ENCODE data around the gene ATP6V0A1. TPM values are rescaled to one million over a fixed set of nuclear protein-coding genes. Genes with fewer than 3 reads are reported as not detected.

Gene ATP6V0A1
- total RNA-seq, 1 experiment from 2014 or later, result 55.2 TPM

GRCh38 chr17:42493319-42493718 is 34.6 kb downstream of the ATP6V0A1 start:
- no peaks in the 10 kb centered on the region for H3K27me3 Mint-ChIP-seq (ENCODE audit: low read depth)
- no peak for TF ChIP-seq PRRX2 (CRISPR knock-in tag; IDR thresholded peaks at IDR 0.05)
- no peak for TF ChIP-seq OVOL2 (CRISPR knock-in tag; IDR thresholded peaks at IDR 0.05; ENCODE audit: borderline replicate concordance)
- no peak for TF ChIP-seq PREB (CRISPR knock-in tag; IDR thresholded peaks at IDR 0.05; ENCODE audit: borderline replicate concordance)
- CTCF ChIA-PET, result interaction anchor here (0.8 to 1.0 kb wide), 3 partner anchors 24 to 271 kb away, joined by 3 to 4 read pairs (median 3); no protein-coding TSS in a partner anchor

GRCh38 chr17:42494673-42495072 is 36.0 kb downstream of the ATP6V0A1 start:
- no peak for DNase-seq (ENCODE audit: low spot score)
- ATAC-seq, result no peak
- Mint-ChIP-seq H3K27me3 (ENCODE audit: low read depth) (no peaks in the 10 kb centered on the region), H3K36me3 (peaks cover 39% of the 10 kb centered on the region), H3K27ac (no peak overlapping the region), H3K4me1 (no peaks in the 10 kb centered on the region), H3K9me3 (no peaks in the 10 kb centered on the region), H3K4me3 (no peak overlapping the region)
- no peak for TF ChIP-seq USF1 (CRISPR knock-in tag; IDR thresholded peaks at IDR 0.05)
- TF ChIP-seq USF2 (CRISPR knock-in tag; IDR thresholded peaks at IDR 0.05), result no peak
- no peak for TF ChIP-seq ZNF219 (CRISPR knock-in tag; IDR thresholded peaks at IDR 0.05; ENCODE audit: borderline replicate concordance)
- TF ChIP-seq SOX15 (CRISPR knock-in tag; IDR thresholded peaks at IDR 0.05), result no peak
- TF ChIP-seq ESRRA (CRISPR knock-in tag; IDR thresholded peaks at IDR 0.05; ENCODE audit: borderline replicate concordance), result no peak
- TF ChIP-seq GTF2I (CRISPR knock-in tag; conservative IDR thresholded peaks at IDR 0.05), result no peak
- no peak for TF ChIP-seq MLX (CRISPR knock-in tag; IDR thresholded peaks at IDR 0.05)
- POLR2A ChIA-PET, result interaction anchor here (0.6 kb wide), 1 partner anchor 134 kb away, joined by 3 read pairs; no protein-coding TSS in a partner anchor
- CTCF ChIA-PET, result interaction anchor here (0.9 kb wide), 1 partner anchor 23 kb away, joined by 3 read pairs; no protein-coding TSS in a partner anchor

More at GRCh38 chr17:42493319-42493718, 34.6 kb downstream of the ATP6V0A1 start:
- Mint-ChIP-seq H3K4me3 (no peak overlapping the region), H3K36me3 (peaks cover 42% of the 10 kb centered on the region), H3K4me1 (no peaks in the 10 kb centered on the region), H3K27ac (0 out of 2 replicates have a peak overlapping the region, but pooled peaks have one; percentile 41), H3K9me3 (no peaks in the 10 kb centered on the region)
- no peak for ATAC-seq
- no peak for DNase-seq (ENCODE audit: low spot score)
- POLR2A ChIA-PET, result no interaction called here

- Mint-ChIP-seq H3K36me3 (peaks cover 53% of the 10 kb centered on the region), H3K9me3 (no peaks in the 10 kb centered on the region), H3K4me3 (no peak overlapping the region), H3K27me3 (ENCODE audit: low read depth) (no peaks in the 10 kb centered on the region), H3K4me1 (no peaks in the 10 kb centered on the region), H3K27ac (no peak overlapping the region)
- DNase-seq (ENCODE audit: low spot score) (no peak), ATAC-seq (no peak)
- POLR2A ChIA-PET, result no interaction called here
- CTCF ChIA-PET, result no interaction called here
- TF ChIP-seq ZNF263 (CRISPR knock-in tag; IDR thresholded peaks at IDR 0.05; ENCODE audit: low read depth), result no peak
- no peak for TF ChIP-seq FOXK1 (CRISPR knock-in tag; IDR thresholded peaks at IDR 0.05)
- no peak for TF ChIP-seq ZNF532 (CRISPR knock-in tag; IDR thresholded peaks at IDR 0.05; ENCODE audit: borderline replicate concordance)
- TF ChIP-seq STAT6 (CRISPR knock-in tag; conservative IDR thresholded peaks at IDR 0.05; ENCODE audit: low read depth), result no peak
- no peak for TF ChIP-seq ZNF425 (CRISPR knock-in tag; conservative IDR thresholded peaks at IDR 0.05)
- TF ChIP-seq E2F1 (CRISPR knock-in tag; IDR thresholded peaks at IDR 0.05), result no peak
- TF ChIP-seq PRRX2 (CRISPR knock-in tag; IDR thresholded peaks at IDR 0.05), result no peak
Measured at GRCh38 chr17:42498828-42499227, 40.1 kb downstream of the ATP6V0A1 start.
